HG02678 (cell line): ENCODE measurements around the gene ADGRV1.

Experiments
- ATAC-seq: cut with Tn5 transposase; IDR thresholded peaks from one replicate; pipeline ENCODE4 v1.9.1; 2021; ENCODE audit warnings: mild to moderate bottlenecking, moderate library complexity; ENCODE audit not compliant: unreplicated experiment

The ADGRV1 gene

GRCh38 chr5:90558344-90559192 is at the start of gene ADGRV1:
ADGRV1 (plus strand) TSS chr5:90558797; CDS start chr5:90558896, 99 bp downstream.
- ATAC-seq: no peak

GRCh38 chr5:90510438-90510837 is 48.2 kb upstream of the ADGRV1 start:
- no peak for ATAC-seq

- no peak for ATAC-seq
Measured at GRCh38 chr5:90514520-90514919, 44.1 kb upstream of the ADGRV1 start.

- no peak for ATAC-seq
Measured at GRCh38 chr5:90518661-90519060, 39.9 kb upstream of the ADGRV1 start.

- no peak for ATAC-seq
Measured at GRCh38 chr5:90519081-90519480, 39.5 kb upstream of the ADGRV1 start.

GRCh38 chr5:90528601-90529193 is 29.9 kb upstream of the ADGRV1 start:
- ATAC-seq: peak; percentile 2

- ATAC-seq: peak; percentile 88
Measured at GRCh38 chr5:90529194-90529938, 29.2 kb upstream of the ADGRV1 start, which contains the start of gene LYSMD3. LYSMD3 (minus strand) TSS chr5:90529584; CDS start chr5:90525289, 4,295 bp downstream.

- peak; percentile 43 for ATAC-seq
Measured at GRCh38 chr5:90529939-90530677, 28.5 kb upstream of the ADGRV1 start.

GRCh38 chr5:90530736-90531487 is 27.7 kb upstream of the ADGRV1 start:
- no peak for ATAC-seq

- ATAC-seq: no peak
Measured at GRCh38 chr5:90533794-90534193, 24.8 kb upstream of the ADGRV1 start.

GRCh38 chr5:90534922-90535321 is 23.7 kb upstream of the ADGRV1 start:
- ATAC-seq: no peak

GRCh38 chr5:90542827-90543519 is 15.6 kb upstream of the ADGRV1 start:
- no peak for ATAC-seq

- ATAC-seq: no peak
Measured at GRCh38 chr5:90545511-90545910, 13.1 kb upstream of the ADGRV1 start.

- no peak for ATAC-seq
Measured at GRCh38 chr5:90546216-90546837, 12.3 kb upstream of the ADGRV1 start.

GRCh38 chr5:90547072-90547536 is 11.5 kb upstream of the ADGRV1 start:
- ATAC-seq: no peak

- ATAC-seq: no peak
Measured at GRCh38 chr5:90548069-90548593, 10.5 kb upstream of the ADGRV1 start.

- no peak for ATAC-seq
Measured at GRCh38 chr5:90549223-90549622, 9.4 kb upstream of the ADGRV1 start.

GRCh38 chr5:90549729-90550275 is 8.8 kb upstream of the ADGRV1 start:
- no peak for ATAC-seq
